22Rv1 (cell line): ENCODE data around the gene USP19.

Experiments
- H3K27ac ChIP-seq: fragments of 450-650 bp; 2 replicates; pipeline ENCODE4 v1.5.1; 2017
- ZFX ChIP-seq: fragments of 450-650 bp; IDR thresholded peaks from 2 replicates; pipeline ENCODE4 v1.6.1; 2017; ENCODE audit warnings: antibody characterized with exemption, borderline replicate concordance
- TF ChIP-seq, protein P1 (sequence below): fragments of 450-650 bp; IDR thresholded peaks from 2 replicates; pipeline ENCODE4 v1.5.1; 2017; ENCODE audit warnings: mild to moderate bottlenecking

USP19 gene

DNA sequence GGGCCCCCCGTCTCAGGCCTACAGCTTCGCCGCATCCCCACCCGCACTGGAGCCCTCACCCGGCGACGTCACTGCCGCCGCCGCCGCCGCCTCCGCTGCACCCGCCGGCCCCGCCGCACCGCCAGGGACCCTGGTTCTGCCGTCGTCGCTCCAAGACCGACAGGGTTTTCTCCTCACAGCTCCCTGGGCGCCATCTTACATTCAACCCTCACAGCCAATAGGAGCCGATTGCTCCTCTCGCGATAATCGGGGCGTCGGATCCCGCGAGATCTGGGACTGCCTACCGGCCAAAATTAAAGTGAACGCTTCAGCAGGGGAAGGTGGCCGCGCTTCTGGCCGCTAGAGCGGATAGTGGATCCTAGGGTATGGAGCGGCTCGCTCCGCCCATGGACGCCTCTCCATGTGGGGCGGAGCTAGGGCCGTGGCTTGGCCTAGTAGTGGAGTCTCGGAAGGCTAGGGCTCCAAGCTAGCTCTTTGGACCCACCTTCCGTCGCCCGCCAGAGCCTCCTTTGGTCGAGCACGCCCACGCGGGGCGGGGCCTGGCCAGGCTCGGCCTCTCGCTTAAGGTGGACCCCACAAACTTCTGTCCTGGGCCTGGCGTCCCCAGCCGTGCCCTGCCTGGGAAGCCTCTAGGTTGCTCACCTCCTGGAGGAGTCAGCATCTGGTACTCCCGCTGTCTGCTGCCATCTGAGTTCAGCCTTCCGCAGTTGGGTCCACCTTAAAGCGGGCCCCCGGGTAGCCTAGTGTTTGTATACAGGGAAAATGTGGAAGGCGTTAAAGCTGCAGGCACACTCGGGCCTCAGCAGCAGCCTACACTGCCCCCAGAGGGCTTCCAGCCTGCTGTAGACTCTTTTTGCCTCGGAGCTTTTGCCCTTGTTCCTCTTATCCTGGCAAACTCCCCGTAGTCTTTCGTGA lies 26.5 kb downstream of the USP19 start, which contains the start of gene QRICH1:
QRICH1 (minus strand) TSS at position 219 of the 915 bp plus-strand sequence. CDS start 17,054 bp downstream, outside the sequence.
- TF ChIP-seq ZFX: no peak
- TF ChIP-seq, protein P1, sequence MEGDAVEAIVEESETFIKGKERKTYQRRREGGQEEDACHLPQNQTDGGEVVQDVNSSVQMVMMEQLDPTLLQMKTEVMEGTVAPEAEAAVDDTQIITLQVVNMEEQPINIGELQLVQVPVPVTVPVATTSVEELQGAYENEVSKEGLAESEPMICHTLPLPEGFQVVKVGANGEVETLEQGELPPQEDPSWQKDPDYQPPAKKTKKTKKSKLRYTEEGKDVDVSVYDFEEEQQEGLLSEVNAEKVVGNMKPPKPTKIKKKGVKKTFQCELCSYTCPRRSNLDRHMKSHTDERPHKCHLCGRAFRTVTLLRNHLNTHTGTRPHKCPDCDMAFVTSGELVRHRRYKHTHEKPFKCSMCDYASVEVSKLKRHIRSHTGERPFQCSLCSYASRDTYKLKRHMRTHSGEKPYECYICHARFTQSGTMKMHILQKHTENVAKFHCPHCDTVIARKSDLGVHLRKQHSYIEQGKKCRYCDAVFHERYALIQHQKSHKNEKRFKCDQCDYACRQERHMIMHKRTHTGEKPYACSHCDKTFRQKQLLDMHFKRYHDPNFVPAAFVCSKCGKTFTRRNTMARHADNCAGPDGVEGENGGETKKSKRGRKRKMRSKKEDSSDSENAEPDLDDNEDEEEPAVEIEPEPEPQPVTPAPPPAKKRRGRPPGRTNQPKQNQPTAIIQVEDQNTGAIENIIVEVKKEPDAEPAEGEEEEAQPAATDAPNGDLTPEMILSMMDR: peak; percentile 59

DNA sequence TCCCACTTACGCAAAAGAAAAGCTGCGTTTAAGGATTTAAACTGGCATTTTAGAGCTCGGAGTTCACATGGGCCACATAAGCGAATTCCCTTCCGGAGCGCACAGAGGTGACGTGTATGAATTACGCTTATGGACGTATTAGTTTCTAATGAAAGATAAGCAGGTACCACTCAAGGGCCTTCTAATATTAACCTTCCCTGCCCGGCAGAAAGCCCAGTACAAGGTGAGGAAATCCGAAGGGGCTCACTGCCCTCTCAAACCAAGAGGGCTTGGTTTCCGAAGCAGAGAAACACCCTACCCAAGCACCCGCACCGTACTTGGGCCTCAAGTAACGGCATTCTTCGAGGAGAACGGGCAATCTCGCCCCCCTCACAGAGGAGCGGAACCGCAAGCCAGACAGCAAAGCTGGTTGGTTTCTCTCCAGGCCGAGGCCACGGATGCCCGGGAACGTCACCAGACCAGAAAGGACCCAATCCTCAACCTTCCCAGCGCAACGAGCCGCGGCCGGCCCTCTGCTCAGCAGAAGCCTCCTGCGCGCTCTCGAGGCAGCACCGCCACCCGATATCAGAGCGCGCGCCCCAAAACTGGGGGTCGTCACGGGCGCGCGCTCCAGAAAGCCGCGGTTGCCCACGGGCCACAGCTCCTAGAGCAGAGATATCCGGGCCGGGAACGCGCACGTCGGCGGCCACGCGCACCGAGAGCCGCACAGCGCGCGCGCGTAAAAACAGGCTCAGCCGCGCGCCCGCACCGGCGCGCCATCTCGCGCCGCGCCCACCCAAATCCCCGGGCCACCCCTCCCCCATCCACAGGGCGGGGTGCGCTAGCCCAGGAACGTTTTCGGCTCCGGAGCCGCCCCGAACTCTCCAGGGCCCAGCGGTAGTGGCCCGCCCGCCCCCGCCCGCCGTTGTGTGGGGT lies 27.4 kb downstream of the USP19 start:
- TF ChIP-seq ZFX: no peak
- TF ChIP-seq, protein P1: no peak
- peak overlapping the region; percentile 96 for H3K27ac ChIP-seq

More for the DNA sequence above, 26.5 kb downstream of the USP19 start, which contains the start of gene QRICH1:
- peak within 1 kb of the TSS; percentile 96 for H3K27ac ChIP-seq

DNA sequence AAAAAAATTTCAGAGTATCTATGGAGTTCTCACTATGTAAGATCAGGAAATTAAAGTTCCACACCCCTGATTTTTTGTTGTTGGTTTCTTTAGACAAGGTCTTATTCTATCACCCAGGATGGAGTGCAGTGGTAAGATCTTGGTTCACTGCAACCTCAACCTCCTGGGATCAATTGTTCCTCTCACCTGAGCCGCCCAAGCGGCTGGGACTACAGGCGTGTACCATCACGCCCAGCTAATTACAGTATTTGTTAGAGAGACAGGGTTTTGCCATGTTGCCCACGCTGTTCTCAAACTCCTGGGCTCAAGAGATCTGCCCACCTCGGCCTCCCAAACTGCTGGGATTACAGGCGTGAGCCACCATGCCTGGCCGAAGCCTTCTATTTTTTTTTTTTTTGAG lies 39.2 kb downstream of the USP19 start:
- TF ChIP-seq, protein P1: no peak
- no peak for TF ChIP-seq ZFX
- no peak overlapping the region for H3K27ac ChIP-seq

DNA sequence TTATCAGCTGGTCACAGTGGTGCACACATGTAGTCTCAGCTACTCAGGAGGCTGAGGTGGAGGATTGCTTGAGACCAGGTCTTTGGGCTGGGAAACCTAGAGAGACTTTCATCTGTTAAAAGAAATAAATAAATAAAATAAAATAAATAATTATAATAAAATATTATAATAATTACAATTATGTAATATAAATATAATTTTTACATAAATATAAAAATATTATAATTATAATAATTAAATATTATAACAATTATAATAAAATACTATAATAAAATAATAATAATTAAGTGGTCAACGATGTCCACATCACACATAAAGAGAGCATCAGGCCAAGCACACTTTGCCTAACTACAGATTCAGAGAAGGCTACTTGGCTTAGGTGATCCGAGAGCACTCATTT lies 41.4 kb downstream of the USP19 start:
- TF ChIP-seq, protein P1: no peak
- no peak for TF ChIP-seq ZFX
- H3K27ac ChIP-seq: no peak overlapping the region

DNA sequence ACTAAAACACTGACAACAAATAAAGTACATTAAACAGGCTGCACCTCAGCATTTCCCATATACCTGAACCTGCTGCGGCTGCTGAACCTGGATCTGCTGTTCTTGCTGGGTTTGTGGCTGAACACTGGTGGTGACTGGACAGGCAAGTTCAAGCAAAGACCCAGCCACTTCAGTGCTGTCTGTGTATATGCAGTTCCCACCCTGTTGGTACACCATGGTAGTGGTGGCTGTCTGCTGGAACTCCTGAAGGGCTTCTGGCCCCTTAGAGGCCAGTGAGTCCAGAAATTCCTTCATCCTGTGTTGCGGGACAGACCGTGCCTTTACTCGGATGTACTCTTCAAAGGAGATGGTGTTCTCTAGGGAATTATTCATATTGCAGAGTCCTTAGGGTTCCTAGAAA lies 44.0 kb downstream of the USP19 start:
- TF ChIP-seq ZFX: no peak
- H3K27ac ChIP-seq: no peak overlapping the region

DNA sequence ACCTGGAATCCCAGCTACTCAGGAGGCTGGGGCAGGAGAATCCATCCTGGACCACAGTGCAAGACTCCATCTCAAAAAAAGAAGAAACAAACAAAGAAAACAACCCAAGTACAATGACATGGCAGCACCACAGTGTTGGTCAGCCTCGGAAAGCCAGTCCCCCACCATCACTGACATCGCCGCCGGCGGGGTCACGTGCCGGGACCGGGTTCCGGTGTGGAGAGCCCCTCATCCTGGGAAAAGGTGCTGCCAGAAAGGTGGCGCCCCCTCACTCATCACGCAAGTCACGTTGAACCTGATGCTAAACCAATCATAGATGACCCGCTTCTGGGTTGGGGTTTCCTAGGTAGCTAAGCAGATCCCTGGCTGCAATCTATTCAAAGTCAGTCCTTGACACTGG lies 44.5 kb downstream of the USP19 start:
- TF ChIP-seq ZFX: no peak
- TF ChIP-seq, protein P1: no peak
- no peak overlapping the region for H3K27ac ChIP-seq
